Heart left ventricle (tissue), 16 donors: ENCODE results near the gene PEX10. TPM values are rescaled to one million over a fixed set of nuclear protein-coding genes. Genes with fewer than 3 reads are reported as not detected.

Experiments
- ATAC-seq, 4 donors: fragments of 200-7000 bp; cut with Tn5 transposase; one replicate each; pipeline ENCODE4 v1.9.1; 2020 to 2022; ENCODE audit warnings: moderate library complexity in 4 of 4, mild to moderate bottlenecking in 3 of 4, moderate number of reproducible peaks in 1 of 4
- DNase-seq, 5 donors: peaks; one replicate each; pipeline ENCODE4 v3.0.0-alpha.2; 2020
- H3K27ac ChIP-seq, 12 donors: fragments of 200-600 bp; sonication (generic) in 4 of 12; one replicate each; pipeline versions ENCODE4 v1.5.0 to v1.8.0; 2016 to 2022; ENCODE audit warnings: mild to moderate bottlenecking in 2 of 12
- H3K27me3 ChIP-seq, 9 donors: fragments of 200-600 bp; sonication (generic) in 2 of 9; one replicate each; pipeline versions ENCODE4 v1.5.1 to v1.8.0; 2016 to 2022; ENCODE audit warnings: mild to moderate bottlenecking in 3 of 9
- H3K36me3 ChIP-seq, 9 donors: fragments of 200-600 bp; sonication (generic) in 2 of 9; one replicate each; pipeline versions ENCODE4 v1.5.0 to v1.8.0; 2018 to 2022; ENCODE audit warnings: mild to moderate bottlenecking in 2 of 9
- H3K4me1 ChIP-seq, 12 donors: fragments of 200-600 bp; sonication (generic) in 4 of 12; one replicate each; pipeline versions ENCODE4 v1.5.0 to v1.8.0; 2016 to 2022; ENCODE audit warnings: mild to moderate bottlenecking in 3 of 12
- H3K4me3 ChIP-seq, 12 donors: fragments of 200-600 bp; sonication (generic) in 4 of 12; one replicate each; pipeline versions ENCODE4 v1.5.0 to v1.8.0; 2017 to 2022; ENCODE audit warnings: mild to moderate bottlenecking in 9 of 12, moderate library complexity in 4 of 12
- H3K9me3 ChIP-seq, 12 donors: fragments of 200-600 bp; sonication (generic) in 4 of 12; one replicate each; pipeline versions ENCODE4 v1.5.0 to v1.8.0; 2016 to 2022; ENCODE audit warnings: mild to moderate bottlenecking in 1 of 12
- CTCF ChIP-seq, 12 donors: fragments of 200-600 bp; sonication (generic) in 4 of 12; IDR thresholded peaks; one replicate each; pipeline versions ENCODE4 v1.5.0 to v1.8.0; 2018 to 2022; ENCODE audit warnings: antibody characterized with exemption in 12 of 12, mild to moderate bottlenecking in 5 of 12
- POLR2A ChIP-seq, 2 donors: fragments of 450-650 bp; IDR thresholded peaks; one replicate each; pipeline ENCODE4 v1.6.1; 2017; ENCODE audit warnings: antibody characterized with exemption in 2 of 2, mild to moderate bottlenecking in 2 of 2, moderate library complexity in 2 of 2
- WGBS, 4 donors: extraction: QIAGEN DNeasy Blood & Tissue Kit in 2 of 4; methylation state at CpG; one replicate each; pipeline versions ENCODE4 v1.1.5 to v1.1.7; 2013 to 2018; 5-methylcytosine and 5-hydroxymethylcytosine counted together
- intact Hi-C, 10 donors: fragments of 100-400 bp; cut with DNase I; formaldehyde crosslinking; loops; one replicate each; pipeline versions ENCODE4 v1.11.1 to v1.14.2; 2022
- polyA plus RNA-seq, 2 donors: library from polyadenylated mRNA; stranded (reverse); fragments of 200-250 nt; gene quantifications; one replicate each; pipeline ENCODE4 v1.2.3, GENCODE V29; 2013
- total RNA-seq, 9 donors: library from RNA; depleted of rRNA in 2 of 9; stranded (reverse); fragments of >200 nt in 2 of 9; fragmentation: NEBNext Ultra II Directional in 3 of 9; extraction: Animal tissue kit (Norgen Biotek cat#: 25700) in 3 of 9; gene quantifications; one replicate each; pipeline versions ENCODE4 v1.1.0 to v1.2.4, GENCODE V29; 2016 to 2023
- donor health status: ischemic (EF 13 %, LVEDD 7.1; RV severe dilation, severe dysfunction).
- donor health status: healthy with polysubstance abuse.
- donor health status: DM: no; HTN: yes; CAD: no.
- donor health status: DM: no; HTN: no; CAD: no.
- donor health status: ischemic (EF 25% LVEDD 6.9; RV normal size, moderate dysfunction).
- donor health status: ischemic (EF 25% LVEDD 5.7; RV mildly dilated, moderate dysfunction).
- donor health status: healthy.
- donor health status: DM: yes; HTN: yes; CAD: no.
- donor health status: ischemic (EF 35%, LVEDD 5.7; RV mildly dilated, moderate dysfunction).
- donor health status: nonischemic (EF 11% LVEDD 7.7; RV severe dilation, severe dysfunction).
- donor health status: DM: yes; HTN: yes; CAD: no.
- donor health status: PGD.
- donor health status: ischemic (EF 29% LVEDD 5.4; RV normal size, mild dysfunction).
- donor health status: nonischemic (EF 23%, LVEDD 6.1; RV moderate dilation, normal function).

The PEX10 gene
- total and polyA plus RNA-seq, 11 donors = 14.7 to 26.5 (median 18.6) TPM

GRCh38 chr1:2415337-2415736 lies 3.0 kb upstream of the PEX10 start:
- ATAC-seq (no peak), DNase-seq (peak in 1 of 5 donors; percentile 20)
- Histone ChIP-seq H3K27me3 (peaks cover 7 to 47% (median 31%) of the 10 kb centered on the region in 9 donors), H3K4me1 (peaks cover 4 to 32% (median 25%) of the 10 kb centered on the region in 12 donors), H3K36me3 (no peaks in the 10 kb centered on the region), H3K9me3 (no peaks in the 10 kb centered on the region), H3K4me3 (peak overlapping the region in 1 of 12 donors; percentile 46), H3K27ac (peak overlapping the region in 1 of 12 donors; percentile 62)
- TF ChIP-seq CTCF (IDR thresholded peaks at IDR 0.05) (no peak), POLR2A (IDR thresholded peaks at IDR 0.05) (no peak)
- WGBS, 4 donors = 64 to 78% (median 69%) methylated on average over 11 of the region's 11 CpGs
- intact Hi-C loops = loop anchor here in 8 of 10 donors (2.0 to 10.0 kb wide), 6 partner anchors 133 to 1009 kb away; partner anchors contain the start of gene PRXL2B (in 1 of the 8)

- H3K4me3 ChIP-seq = peak overlapping the region in 1 of 12 donors; percentile 92
- WGBS, 4 donors = 3 to 5% (median 4%) methylated on average over 18 to 25 of the region's 25 CpGs
- ATAC-seq (peak in 3 of 4 donors; percentile 16 to 46 (median 24)), DNase-seq (peak; percentile 60 to 88 (median 70))
- H3K27ac ChIP-seq = no peak overlapping the region
- peaks cover 4 to 33% (median 25%) of the 10 kb centered on the region in 12 donors for H3K4me1 ChIP-seq
- TF ChIP-seq POLR2A (IDR thresholded peaks at IDR 0.05) = no peak
- TF ChIP-seq CTCF (IDR thresholded peaks at IDR 0.05) = peak; percentile 87 to 94 (median 90)
- peaks cover 0 to 8% (median 0%) of the 10 kb centered on the region in 9 donors for H3K36me3 ChIP-seq
- H3K9me3 ChIP-seq = no peaks in the 10 kb centered on the region
- H3K27me3 ChIP-seq = peaks cover 7 to 38% (median 28%) of the 10 kb centered on the region in 9 donors
- intact Hi-C loops = loop anchor here (1.0 to 10.0 kb wide), 9 partner anchors 113 to 1010 kb away; partner anchors contain the start of genes PANK4 (in 5 of the 10) and PRXL2B (in 1 of the 10)
Measured at GRCh38 chr1:2414297-2414958, 2.1 kb upstream of the PEX10 start.

- DNase-seq (peak in 1 of 5 donors; percentile 60), ATAC-seq (no peak)
- peaks cover 3 to 31% (median 23%) of the 10 kb centered on the region in 9 donors for H3K27me3 ChIP-seq
- TF ChIP-seq CTCF (IDR thresholded peaks at IDR 0.05) (no peak), POLR2A (IDR thresholded peaks at IDR 0.05) (no peak)
- WGBS, 4 donors = 50 to 56% (median 53%) methylated on average over 20 to 28 of the region's 28 CpGs
- H3K9me3 ChIP-seq = no peaks in the 10 kb centered on the region
- H3K27ac ChIP-seq = peak overlapping the region in 4 of 12 donors; percentile 85 to 93 (median 89)
- peaks cover 0 to 11% (median 0%) of the 10 kb centered on the region in 9 donors for H3K36me3 ChIP-seq
- intact Hi-C loops = loop anchor here (1.0 to 10.0 kb wide), 12 partner anchors 113 to 1011 kb away; partner anchors contain the start of genes PANK4 (in 6 of the 10) and PRXL2B (in 2 of the 10)
- peaks cover 4 to 37% (median 25%) of the 10 kb centered on the region in 12 donors for H3K4me1 ChIP-seq
- peak overlapping the region; percentile 67 to 98 (median 91) for H3K4me3 ChIP-seq
Measured at GRCh38 chr1:2413495-2414296, 1.3 kb upstream of the PEX10 start.
